Right lobe of liver (tissue), 6 donors: ENCODE results near the gene FMO3. TPM values are rescaled to one million over a fixed set of nuclear protein-coding genes. Genes with fewer than 3 reads are reported as not detected.

Experiments
- ATAC-seq, 4 donors: fragments of 200-7000 bp; cut with Tn5 transposase; one replicate each; pipeline ENCODE4 v1.9.1; 2020; ENCODE audit warnings: mild to moderate bottlenecking in 4 of 4, moderate library complexity in 4 of 4
- DNase-seq, 3 donors: peaks; one replicate each; pipeline ENCODE4 v3.0.0-alpha.2; 2020
- H3K27ac ChIP-seq, 3 donors: fragments of 200-600 bp; one replicate each; pipeline ENCODE4 v1.8.0; 2022
- H3K27me3 ChIP-seq, 2 donors: fragments of 200-600 bp; one replicate each; pipeline ENCODE4 v1.8.0; 2022
- H3K36me3 ChIP-seq, 4 donors: fragments of 200-600 bp; sonication (generic) in 1 of 4; one replicate each; pipeline versions ENCODE4 v1.5.1 to v1.8.0; 2017 to 2022; ENCODE audit warnings: control low read depth in 1 of 4
- H3K4me1 ChIP-seq, 4 donors: fragments of 200-600 bp; sonication (generic) in 1 of 4; one replicate each; pipeline versions ENCODE4 v1.5.1 to v1.8.0; 2017 to 2022; ENCODE audit warnings: control low read depth in 1 of 4
- H3K4me3 ChIP-seq, 3 donors: fragments of 200-600 bp; one replicate each; pipeline ENCODE4 v1.8.0; 2022
- H3K9me3 ChIP-seq, 4 donors: fragments of 200-600 bp; sonication (generic) in 1 of 4; one replicate each; pipeline versions ENCODE4 v1.5.1 to v1.8.0; 2017 to 2022; ENCODE audit warnings: control low read depth in 1 of 4
- CTCF ChIP-seq, 4 donors: fragments of 200-600 bp in 3 of 4; fragments of 450-650 bp in 1 of 4; IDR thresholded peaks; one replicate each; pipeline versions ENCODE4 v1.5.1 to v1.8.0; 2016 to 2022; ENCODE audit warnings: antibody characterized with exemption in 4 of 4, mild to moderate bottlenecking in 2 of 4
- POLR2A ChIP-seq: fragments of 450-650 bp; IDR thresholded peaks from one replicate; pipeline ENCODE4 v1.6.1; 2017; ENCODE audit warnings: antibody characterized with exemption, mild to moderate bottlenecking
- WGBS: methylation state at CpG from one replicate; pipeline ENCODE4 v1.1.6; 2018; ENCODE audit warnings: low coverage, low lambda C conversion rate; ENCODE audit not compliant: insufficient coverage; ENCODE audit errors: missing lambda C conversion rate; 5-methylcytosine and 5-hydroxymethylcytosine counted together
- intact Hi-C, 2 donors: fragments of 100-400 bp; cut with DNase I; formaldehyde crosslinking; loops; one replicate each; pipeline versions ENCODE4 v1.11.2 to v1.14.1; 2022
- total RNA-seq, 6 experiments: library from RNA; depleted of rRNA in 2 of 6; stranded (reverse); fragments of >200 nt in 2 of 6; fragmentation: NEBNext Ultra II Directional in 3 of 6; extraction: Animal tissue kit (Norgen Biotek cat#: 25700) in 3 of 6; gene quantifications; one replicate each; pipeline versions ENCODE4 v1.1.0 to v1.2.4, GENCODE V29; 2016 to 2023
- donor health status: DM: no; HTN: yes; CAD: no.
- donor health status: DM: no; HTN: no; CAD: no.
- donor health status: DM: no; HTN: no; CAD: no.
- donor health status: DM: no; HTN: yes; CAD: no.
- donor health status: DM: no; HTN: yes; CAD: no.

Gene FMO3
- total RNA-seq, 6 experiments from 2014 or later, result 107 to 428 (median 326) TPM

- Histone ChIP-seq H3K9me3 (no peaks in the 10 kb centered on the region), H3K27me3 (no peaks in the 10 kb centered on the region), H3K4me3 (no peak overlapping the region), H3K27ac (no peak overlapping the region), H3K36me3 (peaks cover 0 to 45% (median 21%) of the 10 kb centered on the region in 4 donors), H3K4me1 (peaks cover 0 to 29% (median under 1%) of the 10 kb centered on the region in 4 donors)
- ATAC-seq, result no peak
- no peak for TF ChIP-seq CTCF (IDR thresholded peaks at IDR 0.05)
- WGBS, result 67% methylated on average over 3 of the region's 3 CpGs
- intact Hi-C loops, result no loop called here
- no peak for DNase-seq
Observed at GRCh38 chr1:171113382-171113781, 22.7 kb downstream of the FMO3 start.

- Histone ChIP-seq H3K36me3 (peaks cover 0 to 27% (median 11%) of the 10 kb centered on the region in 4 donors), H3K4me1 (peaks cover 0 to 46% (median 5%) of the 10 kb centered on the region in 4 donors), H3K4me3 (no peak overlapping the region), H3K9me3 (no peaks in the 10 kb centered on the region), H3K27me3 (no peaks in the 10 kb centered on the region), H3K27ac (peak overlapping the region in 1 of 3 donors; percentile 10)
- intact Hi-C loops, result no loop called here
- ATAC-seq (no peak), DNase-seq (no peak)
- 78% methylated on average over 2 of the region's 2 CpGs for WGBS
- no peak for TF ChIP-seq CTCF (IDR thresholded peaks at IDR 0.05)
- TF ChIP-seq POLR2A, result no peak
Observed at GRCh38 chr1:171115280-171115897, 24.7 kb downstream of the FMO3 start.

- Histone ChIP-seq H3K27me3 (no peaks in the 10 kb centered on the region), H3K4me3 (no peak overlapping the region), H3K36me3 (peaks cover 0 to 14% (median 4%) of the 10 kb centered on the region in 4 donors), H3K9me3 (no peaks in the 10 kb centered on the region), H3K4me1 (peaks cover 0 to 46% (median 5%) of the 10 kb centered on the region in 4 donors), H3K27ac (no peak overlapping the region)
- intact Hi-C loops, result no loop called here
- TF ChIP-seq CTCF (IDR thresholded peaks at IDR 0.05) (no peak), POLR2A (no peak)
- DNase-seq (no peak), ATAC-seq (peak in 1 of 4 donors; percentile 12)
- 75% methylated on average over 1 of the region's 1 CpG for WGBS
Observed at GRCh38 chr1:171116676-171117075, 26.0 kb downstream of the FMO3 start.

- H3K4me1 ChIP-seq, result peaks cover 0 to 46% (median 5%) of the 10 kb centered on the region in 4 donors
Observed at GRCh38 chr1:171117085-171117484, 26.4 kb downstream of the FMO3 start.

More at GRCh38 chr1:171117085-171117484, 26.4 kb downstream of the FMO3 start:
- DNase-seq (no peak), ATAC-seq (no peak)
- H3K36me3 ChIP-seq, result peaks cover 0 to 14% (median 2%) of the 10 kb centered on the region in 4 donors
- TF ChIP-seq CTCF (IDR thresholded peaks at IDR 0.05) (no peak), POLR2A (no peak)
- intact Hi-C loops, result no loop called here
- H3K27me3 ChIP-seq, result no peaks in the 10 kb centered on the region
- H3K27ac ChIP-seq, result no peak overlapping the region
- WGBS, result 88% methylated on average over 4 of the region's 6 CpGs
- H3K4me3 ChIP-seq, result no peak overlapping the region
- H3K9me3 ChIP-seq, result no peaks in the 10 kb centered on the region
